ENCODE results near the gene FOXO1. TPM values are rescaled to one million over a fixed set of nuclear protein-coding genes. Genes with fewer than 3 reads are reported as not detected.

FOXO1 gene
- total and polyA plus RNA-seq, 2 of the 13 experiments (the other 11 are each of a cell fraction or from before 2014, with no cell fraction given): 8.1 to 13.1 TPM

GRCh38 chr13:40564342-40565001 lies 102.0 kb downstream of the FOXO1 start (continued):
- TF ChIP-seq, protein P1, sequence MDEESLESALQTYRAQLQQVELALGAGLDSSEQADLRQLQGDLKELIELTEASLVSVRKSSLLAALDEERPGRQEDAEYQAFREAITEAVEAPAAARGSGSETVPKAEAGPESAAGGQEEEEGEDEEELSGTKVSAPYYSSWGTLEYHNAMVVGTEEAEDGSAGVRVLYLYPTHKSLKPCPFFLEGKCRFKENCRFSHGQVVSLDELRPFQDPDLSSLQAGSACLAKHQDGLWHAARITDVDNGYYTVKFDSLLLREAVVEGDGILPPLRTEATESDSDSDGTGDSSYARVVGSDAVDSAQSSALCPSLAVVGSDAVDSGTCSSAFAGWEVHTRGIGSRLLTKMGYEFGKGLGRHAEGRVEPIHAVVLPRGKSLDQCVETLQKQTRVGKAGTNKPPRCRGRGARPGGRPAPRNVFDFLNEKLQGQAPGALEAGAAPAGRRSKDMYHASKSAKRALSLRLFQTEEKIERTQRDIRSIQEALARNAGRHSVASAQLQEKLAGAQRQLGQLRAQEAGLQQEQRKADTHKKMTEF (CRISPR knock-in tag; IDR thresholded peaks at IDR 0.05): peak; percentile 57
- TF ChIP-seq TARDBP (CRISPR knock-in tag; IDR thresholded peaks at IDR 0.05): peak; percentile 74
- no peak for TF ChIP-seq ZNF577 (CRISPR knock-in tag; IDR thresholded peaks at IDR 0.05; ENCODE audit: borderline replicate concordance, low read depth)
- peak; percentile 51; the same call in 1 of the 2 replicates for TF ChIP-seq TFE3 (CRISPR knock-in tag; IDR thresholded peaks at IDR 0.05)
- TF ChIP-seq ZSCAN22 (CRISPR knock-in tag; IDR thresholded peaks at IDR 0.05): no peak
- peak; percentile 32; the same call in 1 of the 2 replicates for TF ChIP-seq HOXD1 (CRISPR knock-in tag; IDR thresholded peaks at IDR 0.05)
- peak; percentile 48; the same call in 1 of the 2 replicates for TF ChIP-seq ZNF652 (CRISPR knock-in tag; IDR thresholded peaks at IDR 0.05; ENCODE audit: borderline replicate concordance, low read depth)
- TF ChIP-seq, protein P2, sequence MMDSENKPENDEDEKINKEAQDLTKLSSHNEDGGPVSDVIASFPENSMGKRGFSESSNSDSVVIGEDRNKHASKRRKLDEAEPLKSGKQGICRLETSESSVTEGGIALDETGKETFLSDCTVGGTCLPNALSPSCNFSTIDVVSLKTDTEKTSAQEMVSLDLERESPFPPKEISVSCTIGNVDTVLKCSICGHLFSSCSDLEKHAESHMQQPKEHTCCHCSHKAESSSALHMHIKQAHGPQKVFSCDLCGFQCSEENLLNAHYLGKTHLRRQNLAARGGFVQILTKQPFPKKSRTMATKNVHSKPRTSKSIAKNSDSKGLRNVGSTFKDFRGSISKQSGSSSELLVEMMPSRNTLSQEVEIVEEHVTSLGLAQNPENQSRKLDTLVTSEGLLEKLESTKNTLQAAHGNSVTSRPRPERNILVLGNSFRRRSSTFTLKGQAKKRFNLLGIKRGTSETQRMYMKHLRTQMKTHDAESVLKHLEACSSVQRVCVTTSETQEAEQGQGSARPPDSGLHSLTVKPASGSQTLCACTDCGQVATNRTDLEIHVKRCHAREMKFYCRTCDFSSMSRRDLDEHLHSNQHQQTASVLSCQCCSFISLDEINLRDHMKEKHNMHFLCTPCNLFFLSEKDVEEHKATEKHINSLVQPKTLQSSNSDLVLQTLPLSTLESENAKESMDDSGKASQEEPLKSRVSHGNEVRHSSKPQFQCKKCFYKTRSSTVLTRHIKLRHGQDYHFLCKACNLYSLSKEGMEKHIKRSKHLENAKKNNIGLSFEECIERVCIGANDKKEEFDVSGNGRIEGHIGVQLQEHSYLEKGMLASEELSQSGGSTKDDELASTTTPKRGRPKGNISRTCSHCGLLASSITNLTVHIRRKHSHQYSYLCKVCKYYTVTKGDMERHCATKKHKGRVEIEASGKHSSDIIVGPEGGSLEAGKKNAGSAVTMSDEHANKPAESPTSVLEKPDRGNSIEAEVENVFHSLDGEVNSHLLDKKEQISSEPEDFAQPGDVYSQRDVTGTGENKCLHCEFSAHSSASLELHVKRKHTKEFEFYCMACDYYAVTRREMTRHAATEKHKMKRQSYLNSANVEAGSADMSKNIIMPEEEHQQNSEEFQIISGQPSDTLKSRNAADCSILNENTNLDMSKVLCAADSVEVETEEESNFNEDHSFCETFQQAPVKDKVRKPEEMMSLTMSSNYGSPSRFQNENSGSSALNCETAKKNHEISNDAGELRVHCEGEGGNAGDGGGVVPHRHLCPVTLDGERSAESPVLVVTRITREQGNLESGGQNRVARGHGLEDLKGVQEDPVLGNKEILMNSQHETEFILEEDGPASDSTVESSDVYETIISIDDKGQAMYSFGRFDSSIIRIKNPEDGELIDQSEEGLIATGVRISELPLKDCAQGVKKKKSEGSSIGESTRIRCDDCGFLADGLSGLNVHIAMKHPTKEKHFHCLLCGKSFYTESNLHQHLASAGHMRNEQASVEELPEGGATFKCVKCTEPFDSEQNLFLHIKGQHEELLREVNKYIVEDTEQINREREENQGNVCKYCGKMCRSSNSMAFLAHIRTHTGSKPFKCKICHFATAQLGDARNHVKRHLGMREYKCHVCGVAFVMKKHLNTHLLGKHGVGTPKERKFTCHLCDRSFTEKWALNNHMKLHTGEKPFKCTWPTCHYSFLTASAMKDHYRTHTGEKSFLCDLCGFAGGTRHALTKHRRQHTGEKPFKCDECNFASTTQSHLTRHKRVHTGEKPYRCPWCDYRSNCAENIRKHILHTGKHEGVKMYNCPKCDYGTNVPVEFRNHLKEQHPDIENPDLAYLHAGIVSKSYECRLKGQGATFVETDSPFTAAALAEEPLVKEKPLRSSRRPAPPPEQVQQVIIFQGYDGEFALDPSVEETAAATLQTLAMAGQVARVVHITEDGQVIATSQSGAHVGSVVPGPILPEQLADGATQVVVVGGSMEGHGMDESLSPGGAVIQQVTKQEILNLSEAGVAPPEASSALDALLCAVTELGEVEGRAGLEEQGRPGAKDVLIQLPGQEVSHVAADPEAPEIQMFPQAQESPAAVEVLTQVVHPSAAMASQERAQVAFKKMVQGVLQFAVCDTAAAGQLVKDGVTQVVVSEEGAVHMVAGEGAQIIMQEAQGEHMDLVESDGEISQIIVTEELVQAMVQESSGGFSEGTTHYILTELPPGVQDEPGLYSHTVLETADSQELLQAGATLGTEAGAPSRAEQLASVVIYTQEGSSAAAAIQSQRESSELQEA (CRISPR knock-in tag; IDR thresholded peaks at IDR 0.05; ENCODE audit: not compliant biosample characterization): no peak
- TF ChIP-seq NFATC3 (CRISPR knock-in tag; IDR thresholded peaks at IDR 0.05): no peak
- no peak for TF ChIP-seq REL (CRISPR knock-in tag; conservative IDR thresholded peaks at IDR 0.05)
- no peak for TF ChIP-seq ZBTB7A (CRISPR knock-in tag; IDR thresholded peaks at IDR 0.05)
- no peak for TF ChIP-seq EHMT2 (IDR thresholded peaks at IDR 0.05; ENCODE audit: borderline replicate concordance, low read depth, low read length)
- TF ChIP-seq ZNF766 (CRISPR knock-in tag; IDR thresholded peaks at IDR 0.05; ENCODE audit: borderline replicate concordance): 0 out of 2 replicates have a peak, but pooled peaks have one; percentile 20
- no peak for TF ChIP-seq ZNF720 (CRISPR knock-in tag; IDR thresholded peaks at IDR 0.05)
- peak; percentile 86 for TF ChIP-seq HDAC2 (CRISPR knock-in tag; IDR thresholded peaks at IDR 0.05)
- peak; percentile 46; the same call in 1 of the 2 replicates for TF ChIP-seq ZNF362 (CRISPR knock-in tag; IDR thresholded peaks at IDR 0.05; ENCODE audit: borderline replicate concordance)
- TF ChIP-seq ZFAT (CRISPR knock-in tag; conservative IDR thresholded peaks at IDR 0.05): no peak
- TF ChIP-seq HOXA3 (CRISPR knock-in tag; IDR thresholded peaks at IDR 0.05): peak; percentile 76
